IMR-90 (cell line): Measurements from ENCODE around the gene SLC51A. TPM values are rescaled to one million over a fixed set of nuclear protein-coding genes. Genes with fewer than 3 reads are reported as not detected.

Experiments used
- ATAC-seq: fragments of 200-7000 bp; cut with Tn5 transposase; 2 replicates; pipeline ENCODE4 v1.9.1; 2020; ENCODE audit warnings: low read depth, mild to moderate bottlenecking, moderate library complexity
- BruUV-seq: library from RNA; stranded (reverse); fragments of 400-500 nt; replicated peaks from 2 replicates; lab custom pipeline; 2021; lab: Mats Ljungman, UMichigan
- CTCF ChIA-PET: fragments of 300-600 bp; formaldehyde crosslinking; extraction: SDS; loops from one replicate; lab custom pipeline; 2021; ENCODE audit warnings: antibody characterized with exemption; lab: Yijun Ruan, JAX
- POLR2A ChIA-PET: fragments of 300-600 bp; sonication (Branson Sonifier 250); formaldehyde crosslinking; loops from one replicate; lab custom pipeline; 2022; ENCODE audit warnings: antibody characterized with exemption; ENCODE audit not compliant: unreplicated experiment; lab: Charles Lee
- DNase-seq: peaks from one replicate; pipeline ENCODE4 v3.0.0; 2013
- H2AFZ ChIP-seq: replicated peaks from 2 replicates; pipeline ENCODE3; 2013; ENCODE audit warnings: low read length, mild to moderate bottlenecking; ENCODE audit not compliant: poor library complexity
- H2AK5ac ChIP-seq: 2 replicates; pipeline ENCODE4 v1.6.1; 2013; ENCODE audit warnings: low read depth, low read length, inconsistent platforms
- H2AK9ac ChIP-seq: replicated peaks from 2 replicates; pipeline ENCODE3; 2013; ENCODE audit warnings: mild to moderate bottlenecking, low read depth, low read length, moderate library complexity; ENCODE audit not compliant: poor library complexity
- H2BK120ac ChIP-seq: 2 replicates; pipeline ENCODE4 v1.6.1; 2013; ENCODE audit warnings: low read depth, low read length, inconsistent platforms
- H2BK15ac ChIP-seq: 3 replicates; pipeline ENCODE4 v1.6.1; 2013; ENCODE audit warnings: low read depth, low read length, inconsistent platforms
- H2BK20ac ChIP-seq: 2 replicates; pipeline ENCODE4 v1.6.1; 2013; ENCODE audit warnings: low read depth, mild to moderate bottlenecking, inconsistent platforms, low read length, moderate library complexity
- H2BK5ac ChIP-seq: 2 replicates; pipeline ENCODE4 v1.6.1; 2013; ENCODE audit warnings: mild to moderate bottlenecking, low read depth, low read length, inconsistent platforms; ENCODE audit not compliant: poor library complexity, severe bottlenecking
- H3K14ac ChIP-seq: replicated peaks from 2 replicates; pipeline ENCODE4 v1.6.1; 2013; ENCODE audit warnings: low read depth, low read length, inconsistent platforms
- H3K18ac ChIP-seq: 2 replicates; pipeline ENCODE4 v1.6.1; 2013; ENCODE audit warnings: low read depth, low read length, control low read depth
- H3K23ac ChIP-seq: 2 replicates; pipeline ENCODE4 v1.6.1; 2013; ENCODE audit warnings: low read depth, low read length, inconsistent platforms
- H3K27ac ChIP-seq: 2 replicates; pipeline ENCODE4 v1.5.1; 2013; ENCODE audit warnings: mild to moderate bottlenecking, control low read depth, low read length; ENCODE audit not compliant: insufficient read depth
- H3K27me3 ChIP-seq: 2 replicates; pipeline ENCODE4 v1.6.1; 2013; ENCODE audit warnings: low read length; ENCODE audit not compliant: control insufficient read depth, insufficient read depth
- H3K36me3 ChIP-seq: 2 replicates; pipeline ENCODE4 v1.6.1; 2013; ENCODE audit warnings: low read length, mixed read lengths; ENCODE audit not compliant: control insufficient read depth, insufficient read depth
- H3K4ac ChIP-seq: 2 replicates; pipeline ENCODE4 v1.6.1; 2013; ENCODE audit warnings: low read depth, low read length, inconsistent platforms
- H3K4me1 ChIP-seq: 2 replicates; pipeline ENCODE4 v1.6.1; 2013; ENCODE audit warnings: low read length, mixed read lengths; ENCODE audit not compliant: control insufficient read depth, insufficient read depth
- H3K4me2 ChIP-seq: 2 replicates; pipeline ENCODE4 v1.6.1; 2013; ENCODE audit warnings: low read depth, mild to moderate bottlenecking, control low read depth, low read length, moderate library complexity
- H3K4me3 ChIP-seq: 2 replicates; pipeline ENCODE4 v1.5.1; 2013; ENCODE audit warnings: low read depth, mild to moderate bottlenecking, control low read depth, low read length, moderate library complexity; ENCODE audit not compliant: insufficient read depth
- H3K56ac ChIP-seq: 2 replicates; pipeline ENCODE4 v1.6.1; 2013; ENCODE audit warnings: low read length, inconsistent platforms; ENCODE audit not compliant: insufficient read depth; ENCODE audit errors: extremely low read depth
- H3K79me1 ChIP-seq, 2 experiments: 2 replicates each; pipeline ENCODE4 v1.6.1; 2013; ENCODE audit warnings: low read length in 2 of 2, inconsistent platforms in 1 of 2, low read depth in 1 of 2
- H3K9ac ChIP-seq: 2 replicates; pipeline ENCODE4 v1.6.1; 2013; ENCODE audit warnings: low read depth, low read length, control low read depth
- H3K9me1 ChIP-seq: 2 replicates; pipeline ENCODE4 v1.6.1; 2013; ENCODE audit warnings: low read length, inconsistent platforms; ENCODE audit not compliant: insufficient read depth
- H3K9me3 ChIP-seq: 2 replicates; pipeline ENCODE4 v1.6.1; 2013; ENCODE audit warnings: low read length; ENCODE audit not compliant: control insufficient read depth, insufficient read depth
- H4K20me1 ChIP-seq: 2 replicates; pipeline ENCODE4 v1.6.1; 2013; ENCODE audit warnings: low read length, inconsistent platforms; ENCODE audit not compliant: insufficient read depth
- H4K5ac ChIP-seq: 2 replicates; pipeline ENCODE4 v1.6.1; 2013; ENCODE audit warnings: mild to moderate bottlenecking, low read depth, low read length, control low read depth
- H4K8ac ChIP-seq, 2 experiments: 2 replicates each; pipeline ENCODE4 v1.6.1; 2013; ENCODE audit warnings: low read depth in 2 of 2, low read length in 2 of 2, control low read depth in 1 of 2, inconsistent platforms in 1 of 2
- H4K91ac ChIP-seq: 2 replicates; pipeline ENCODE4 v1.6.1; 2013; ENCODE audit warnings: low read depth, low read length, inconsistent platforms; ENCODE audit not compliant: insufficient read depth
- BHLHE40 ChIP-seq: fragments of 150-350 bp; IDR thresholded peaks from 2 replicates; pipeline ENCODE4 v1.6.1; 2016; ENCODE audit warnings: mild to moderate bottlenecking, low read depth, low read length
- CEBPB ChIP-seq: IDR thresholded peaks from 2 replicates; pipeline ENCODE4 v1.6.1; 2012; ENCODE audit warnings: low read depth, low read length, improper control_type of control experiment
- CHD1 ChIP-seq: IDR thresholded peaks from 2 replicates; pipeline ENCODE4 v1.6.1; 2012; ENCODE audit warnings: low read depth, low read length, improper control_type of control experiment
- ELK1 ChIP-seq: fragments of 150-350 bp; IDR thresholded peaks from 2 replicates; pipeline ENCODE4 v1.6.1; 2016; ENCODE audit warnings: low read depth, mild to moderate bottlenecking, low read length, moderate library complexity, borderline replicate concordance
- FOS ChIP-seq: fragments of 150-350 bp; IDR thresholded peaks from 2 replicates; pipeline ENCODE4 v1.6.1; 2016; ENCODE audit warnings: low read depth, low read length
- MAFK ChIP-seq: IDR thresholded peaks from 2 replicates; pipeline ENCODE4 v1.6.1; 2012; ENCODE audit warnings: low read depth, low read length, improper control_type of control experiment
- MAZ ChIP-seq: IDR thresholded peaks from 2 replicates; pipeline ENCODE4 v1.6.1; 2012; ENCODE audit warnings: low read depth, mild to moderate bottlenecking, low read length, improper control_type of control experiment, moderate library complexity, borderline replicate concordance
- MXI1 ChIP-seq: IDR thresholded peaks from 2 replicates; pipeline ENCODE4 v1.6.1; 2012; ENCODE audit warnings: low read depth, mild to moderate bottlenecking, low read length, moderate library complexity, borderline replicate concordance
- NFE2L2 ChIP-seq: fragments of 150-350 bp; IDR thresholded peaks from 2 replicates; pipeline ENCODE4 v1.6.1; 2016; ENCODE audit warnings: low read depth, mild to moderate bottlenecking, low read length
- POLR2A ChIP-seq: IDR thresholded peaks from 2 replicates; pipeline ENCODE4 v1.6.1; 2012; ENCODE audit warnings: mild to moderate bottlenecking, low read depth, low read length
- RAD21 ChIP-seq: IDR thresholded peaks from 2 replicates; pipeline ENCODE4 v1.6.1; 2012; ENCODE audit warnings: low read length, improper control_type of control experiment
- RCOR1 ChIP-seq: IDR thresholded peaks from 2 replicates; pipeline ENCODE4 v1.6.1; 2012; ENCODE audit warnings: mild to moderate bottlenecking, low read length, improper control_type of control experiment; ENCODE audit not compliant: insufficient replicate concordance
- RFX5 ChIP-seq: IDR thresholded peaks from 2 replicates; pipeline ENCODE4 v1.8.0; 2012; ENCODE audit warnings: low read depth, mild to moderate bottlenecking, low read length, moderate library complexity
- SMC3 ChIP-seq: fragments of 150-350 bp; IDR thresholded peaks from 2 replicates; pipeline ENCODE4 v1.6.1; 2016; ENCODE audit warnings: low read depth, mild to moderate bottlenecking, antibody characterized with exemption, low read length, moderate library complexity
- WGBS, 2 experiments: methylation state at CpG; one replicate each; pipeline versions ENCODE4 v1.1.5 to v1.1.7; 2013; ENCODE audit warnings: missing lambda C conversion rate in 2 of 2; ENCODE audit not compliant: insufficient read length in 1 of 2; ENCODE audit errors: extremely low coverage in 2 of 2; 5-methylcytosine and 5-hydroxymethylcytosine counted together
- dilution Hi-C: fragments of 300-500 bp; cut with HindIII; formaldehyde crosslinking; loops from one replicate; pipeline ENCODE4 v1.14.3; 2018; ENCODE audit warnings: low sequenced_read_pairs; ENCODE audit not compliant: unreplicated experiment
- in situ Hi-C: fragments of 300-500 bp; cut with MboI; formaldehyde crosslinking; loops from 3 replicates; pipeline ENCODE4 v1.14.3; 2019; ENCODE audit warnings: low sequenced_read_pairs, inconsistent platforms, mixed read lengths
- intact Hi-C: fragments of 100-400 bp; cut with micrococcal nuclease; formaldehyde crosslinking; loops from 2 replicates; pipeline ENCODE4 v1.10.0; 2022
- polyA plus RNA-seq, 3 experiments: library from polyadenylated mRNA; depleted of rRNA; stranded (reverse); fragments of >200 nt; gene quantifications; 2 replicates each; pipeline ENCODE4 v1.2.3, GENCODE V29; 2012; ENCODE audit warnings: low replicate concordance in 1 of 3
- total RNA-seq: library from RNA; depleted of rRNA; stranded (reverse); fragments of >200 nt; gene quantifications from 2 replicates; pipeline ENCODE4 v1.2.3, GENCODE V29; 2012
- TF ChIP-seq, protein P1 (sequence below): conservative IDR thresholded peaks from 2 replicates; pipeline ENCODE4 v1.5.1; 2012; ENCODE audit warnings: mild to moderate bottlenecking, low read depth, low read length, improper control_type of control experiment
- TF ChIP-seq, protein P2 (sequence below): fragments of 150-350 bp; IDR thresholded peaks from 2 replicates; pipeline ENCODE4 v1.6.1; 2017; ENCODE audit warnings: mild to moderate bottlenecking, antibody characterized with exemption, low read length, low read depth

SLC51A gene
- total and polyA plus RNA-seq, 2 of the 4 experiments (the other 2 are of a cell fraction): not detected

GRCh38 chr3:196178993-196179379, 37.3 kb upstream of the SLC51A start:
- H3K4me3 ChIP-seq: no peak overlapping the region
- H2BK120ac ChIP-seq: no peak overlapping the region
- no peak overlapping the region for H2AFZ ChIP-seq
- H4K20me1 ChIP-seq: no peaks in the 10 kb centered on the region
- no peak overlapping the region for H3K14ac ChIP-seq
- in situ Hi-C loops: no loop called here
- no peak overlapping the region for H4K8ac ChIP-seq
- ChIA-PET CTCF (no interaction called here), POLR2A (no interaction called here)
- no peak overlapping the region for H3K9ac ChIP-seq
- no peaks in the 10 kb centered on the region for H3K79me1 ChIP-seq
- intact Hi-C loops: loop anchor here (5.0 kb wide), 1 partner anchor 97 kb away; the partner anchor contains the start of gene TFRC
- H3K9me1 ChIP-seq: no peaks in the 10 kb centered on the region
- no peaks in the 10 kb centered on the region for H3K36me3 ChIP-seq
- peaks cover 5% of the 10 kb centered on the region; the same call in 1 of the 2 replicates for H3K27me3 ChIP-seq
- H3K23ac ChIP-seq: no peak overlapping the region
- H3K27ac ChIP-seq: no peak overlapping the region
- H3K4me1 ChIP-seq: peaks cover 3% of the 10 kb centered on the region; the same call in 1 of the 2 replicates
- no peak for DNase-seq
- no peak for TF ChIP-seq MAZ
- TF ChIP-seq BHLHE40: no peak
- no peak for TF ChIP-seq FOS
- TF ChIP-seq NFE2L2: no peak
- TF ChIP-seq RFX5: no peak
- no peak for TF ChIP-seq SMC3
- no peak for TF ChIP-seq MXI1
- TF ChIP-seq POLR2A: no peak
- TF ChIP-seq, protein P1, sequence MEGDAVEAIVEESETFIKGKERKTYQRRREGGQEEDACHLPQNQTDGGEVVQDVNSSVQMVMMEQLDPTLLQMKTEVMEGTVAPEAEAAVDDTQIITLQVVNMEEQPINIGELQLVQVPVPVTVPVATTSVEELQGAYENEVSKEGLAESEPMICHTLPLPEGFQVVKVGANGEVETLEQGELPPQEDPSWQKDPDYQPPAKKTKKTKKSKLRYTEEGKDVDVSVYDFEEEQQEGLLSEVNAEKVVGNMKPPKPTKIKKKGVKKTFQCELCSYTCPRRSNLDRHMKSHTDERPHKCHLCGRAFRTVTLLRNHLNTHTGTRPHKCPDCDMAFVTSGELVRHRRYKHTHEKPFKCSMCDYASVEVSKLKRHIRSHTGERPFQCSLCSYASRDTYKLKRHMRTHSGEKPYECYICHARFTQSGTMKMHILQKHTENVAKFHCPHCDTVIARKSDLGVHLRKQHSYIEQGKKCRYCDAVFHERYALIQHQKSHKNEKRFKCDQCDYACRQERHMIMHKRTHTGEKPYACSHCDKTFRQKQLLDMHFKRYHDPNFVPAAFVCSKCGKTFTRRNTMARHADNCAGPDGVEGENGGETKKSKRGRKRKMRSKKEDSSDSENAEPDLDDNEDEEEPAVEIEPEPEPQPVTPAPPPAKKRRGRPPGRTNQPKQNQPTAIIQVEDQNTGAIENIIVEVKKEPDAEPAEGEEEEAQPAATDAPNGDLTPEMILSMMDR: no peak
- no peak for TF ChIP-seq CHD1
- no peak for TF ChIP-seq CEBPB
- no peak for TF ChIP-seq RCOR1
- TF ChIP-seq MAFK: no peak
- TF ChIP-seq, protein P2, sequence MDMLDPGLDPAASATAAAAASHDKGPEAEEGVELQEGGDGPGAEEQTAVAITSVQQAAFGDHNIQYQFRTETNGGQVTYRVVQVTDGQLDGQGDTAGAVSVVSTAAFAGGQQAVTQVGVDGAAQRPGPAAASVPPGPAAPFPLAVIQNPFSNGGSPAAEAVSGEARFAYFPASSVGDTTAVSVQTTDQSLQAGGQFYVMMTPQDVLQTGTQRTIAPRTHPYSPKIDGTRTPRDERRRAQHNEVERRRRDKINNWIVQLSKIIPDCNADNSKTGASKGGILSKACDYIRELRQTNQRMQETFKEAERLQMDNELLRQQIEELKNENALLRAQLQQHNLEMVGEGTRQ: no peak
- no peak for TF ChIP-seq ELK1
- no peak for TF ChIP-seq RAD21
- no peak overlapping the region for H3K56ac ChIP-seq
- H2BK5ac ChIP-seq: no peak overlapping the region
- no peak overlapping the region for H2AK9ac ChIP-seq
- no peak overlapping the region for H3K18ac ChIP-seq
- no peak overlapping the region for H3K4me2 ChIP-seq
- H3K4ac ChIP-seq: no peak overlapping the region
- no peak overlapping the region for H2BK20ac ChIP-seq
- dilution Hi-C loops: loop anchor here (25.0 kb wide), 1 partner anchor 117 kb away; no protein-coding TSS in a partner anchor
- WGBS, 2 experiments: 0% methylated on average over 1 of the region's 6 CpGs; no CpG with 5 or more reads in 1 of the 2 experiments
- no peak overlapping the region for H2BK15ac ChIP-seq
- ATAC-seq: no peak
- H2AK5ac ChIP-seq: no peak overlapping the region
- H4K5ac ChIP-seq: no peak overlapping the region
- no peak overlapping the region for H4K91ac ChIP-seq
- H3K9me3 ChIP-seq: no peaks in the 10 kb centered on the region
- BruUV-seq: no TSS peak
